Parathyroid adenoma (tissue), 2 donors: ENCODE data around the gene TRIM47.

Source experiments
- H2AFZ ChIP-seq: fragments of 300-600 bp; sonication (generic); one replicate; pipeline ENCODE4 v1.7.0; 2017; ENCODE audit warnings: antibody characterized with exemption, mild to moderate bottlenecking
- H3K27ac ChIP-seq: fragments of 300-600 bp; sonication (generic); one replicate; pipeline ENCODE4 v1.7.0; 2017
- H3K27me3 ChIP-seq: fragments of 300-600 bp; sonication (generic); one replicate; pipeline ENCODE4 v1.7.0; 2017; ENCODE audit warnings: low read length; ENCODE audit not compliant: control insufficient read depth, insufficient read depth
- H3K36me3 ChIP-seq: fragments of 300-600 bp; sonication (generic); one replicate; pipeline ENCODE4 v1.7.0; 2017; ENCODE audit warnings: low read length; ENCODE audit not compliant: control insufficient read depth, insufficient read depth
- H3K4me1 ChIP-seq: fragments of 300-600 bp; sonication (generic); one replicate; pipeline ENCODE4 v1.7.0; 2017; ENCODE audit warnings: control low read depth
- H3K4me2 ChIP-seq: fragments of 300-600 bp; sonication (generic); one replicate; pipeline ENCODE4 v1.7.0; 2017; ENCODE audit warnings: low read length
- H3K4me3 ChIP-seq: fragments of 300-600 bp; sonication (generic); one replicate; pipeline ENCODE4 v1.7.0; 2017; ENCODE audit warnings: low read depth, low read length
- H3K79me2 ChIP-seq: fragments of 300-600 bp; sonication (generic); one replicate; pipeline ENCODE4 v1.7.0; 2017; ENCODE audit warnings: control low read depth
- H3K9ac ChIP-seq: fragments of 300-600 bp; sonication (generic); one replicate; pipeline ENCODE4 v1.7.0; 2017; ENCODE audit warnings: mild to moderate bottlenecking
- H3K9me3 ChIP-seq: fragments of 300-600 bp; sonication (generic); one replicate; pipeline ENCODE4 v1.7.0; 2017; ENCODE audit warnings: low read length; ENCODE audit not compliant: control insufficient read depth
- CTCF ChIP-seq: fragments of 300-600 bp; sonication (generic); IDR thresholded peaks from one replicate; pipeline ENCODE4 v1.7.0; 2017; ENCODE audit warnings: antibody characterized with exemption, mild to moderate bottlenecking
- donor health status: primary hyperparathyroidism.

The TRIM47 gene

GRCh38 chr17:75877752-75878173 lies 618 bp downstream of the TRIM47 start:
- peak; percentile 52 for TF ChIP-seq CTCF

DNA sequence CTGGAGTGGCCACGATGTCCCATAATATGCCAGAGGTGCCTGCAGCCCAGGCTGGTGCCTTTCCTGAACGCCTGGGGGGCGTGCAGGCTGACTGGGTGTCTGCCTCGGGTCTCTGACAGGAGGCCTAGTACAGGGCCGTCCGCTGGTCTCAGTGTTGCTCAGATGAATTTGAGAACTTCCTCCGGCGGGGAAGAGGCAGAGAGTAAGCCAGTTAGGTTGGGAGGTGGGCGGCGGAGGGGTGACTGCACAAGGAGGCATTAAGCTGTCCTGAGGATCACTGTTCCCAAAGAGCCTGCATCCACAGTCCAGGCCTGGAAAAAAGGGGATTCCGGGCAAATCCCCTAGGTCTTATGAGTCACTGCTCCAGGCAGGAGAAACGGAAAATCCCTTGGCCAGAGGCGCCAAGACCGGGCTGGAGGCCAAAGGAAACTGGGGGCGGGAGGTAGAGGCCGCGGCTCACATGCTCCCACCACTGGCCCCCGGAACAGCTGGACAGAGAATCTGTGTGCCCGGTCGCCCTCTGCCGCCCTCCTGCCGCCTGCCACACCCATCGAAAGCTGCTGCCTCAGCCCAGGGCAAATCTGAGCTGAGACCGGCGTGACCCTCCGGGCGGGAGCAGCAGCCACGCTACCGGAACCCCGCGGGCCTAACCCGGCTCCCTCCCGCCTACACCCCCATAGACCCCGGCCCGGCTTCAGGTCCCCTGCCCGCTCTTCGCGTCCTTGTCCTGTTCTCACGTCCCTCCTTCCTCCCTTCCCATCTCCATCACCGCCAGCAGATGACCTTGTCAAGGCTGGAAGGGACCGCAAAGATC lies 1.2 kb downstream of the TRIM47 start:
- Histone ChIP-seq H3K79me2 (no peaks in the 10 kb centered on the region), H3K36me3 (no peaks in the 10 kb centered on the region), H3K27ac (peak overlapping the region; percentile 87), H2AFZ (peak overlapping the region; percentile 68), H3K4me1 (peaks cover 14% of the 10 kb centered on the region), H3K4me3 (peak overlapping the region; percentile 89), H3K9ac (no peak overlapping the region), H3K4me2 (peak overlapping the region; percentile 77), H3K27me3 (no peaks in the 10 kb centered on the region), H3K9me3 (no peaks in the 10 kb centered on the region)
- TF ChIP-seq CTCF, result no peak

More at GRCh38 chr17:75877752-75878173, 618 bp downstream of the TRIM47 start:
- peak overlapping the region; percentile 68 for H2AFZ ChIP-seq
- peak overlapping the region; percentile 87 for H3K27ac ChIP-seq
- peak overlapping the region; percentile 77 for H3K4me2 ChIP-seq
- peaks cover 10% of the 10 kb centered on the region for H3K4me1 ChIP-seq
- H3K27me3 ChIP-seq, result no peaks in the 10 kb centered on the region
- H3K4me3 ChIP-seq, result peak overlapping the region; percentile 89
- H3K36me3 ChIP-seq, result no peaks in the 10 kb centered on the region
- no peaks in the 10 kb centered on the region for H3K9me3 ChIP-seq
- no peaks in the 10 kb centered on the region for H3K79me2 ChIP-seq
- H3K9ac ChIP-seq, result no peak overlapping the region

GRCh38 chr17:75876190-75876937 lies 2.0 kb downstream of the TRIM47 start:
- H3K9me3 ChIP-seq, result no peaks in the 10 kb centered on the region
- H3K9ac ChIP-seq, result no peak overlapping the region
- H3K4me3 ChIP-seq, result peak overlapping the region; percentile 89
- H3K27ac ChIP-seq, result peak overlapping the region; percentile 87
- peak overlapping the region; percentile 77 for H3K4me2 ChIP-seq
- TF ChIP-seq CTCF, result no peak
- no peaks in the 10 kb centered on the region for H3K27me3 ChIP-seq
- no peaks in the 10 kb centered on the region for H3K79me2 ChIP-seq
- peaks cover 14% of the 10 kb centered on the region for H3K4me1 ChIP-seq
- no peaks in the 10 kb centered on the region for H3K36me3 ChIP-seq
- no peak overlapping the region for H2AFZ ChIP-seq

GRCh38 chr17:75875940-75876189 lies 2.5 kb downstream of the TRIM47 start:
- H3K27ac ChIP-seq, result peak overlapping the region; percentile 87
- no peaks in the 10 kb centered on the region for H3K9me3 ChIP-seq
- H3K4me2 ChIP-seq, result peak overlapping the region; percentile 77
- no peaks in the 10 kb centered on the region for H3K27me3 ChIP-seq
- H3K36me3 ChIP-seq, result no peaks in the 10 kb centered on the region
- no peak overlapping the region for H3K9ac ChIP-seq
- no peak for TF ChIP-seq CTCF
- no peak overlapping the region for H2AFZ ChIP-seq
- no peaks in the 10 kb centered on the region for H3K79me2 ChIP-seq
- H3K4me1 ChIP-seq, result peaks cover 14% of the 10 kb centered on the region
- peak overlapping the region; percentile 5 for H3K4me3 ChIP-seq
